Upper lobe of right lung (tissue), 1 donor: ENCODE measurements around the gene BBS7. TPM values are rescaled to one million over a fixed set of nuclear protein-coding genes. Genes with fewer than 3 reads are reported as not detected.

Source experiments
- ATAC-seq: fragments of 200-7000 bp; cut with Tn5 transposase; one replicate; pipeline ENCODE4 v1.9.1; 2020; ENCODE audit warnings: mild to moderate bottlenecking, moderate library complexity
- DNase-seq: peaks from one replicate; pipeline ENCODE4 v3.0.0-alpha.2; 2020
- H3K27ac ChIP-seq: fragments of 200-600 bp; one replicate; pipeline ENCODE4 v1.8.0; 2022
- H3K27me3 ChIP-seq: fragments of 200-600 bp; one replicate; pipeline ENCODE4 v1.8.0; 2022; ENCODE audit warnings: mild to moderate bottlenecking
- H3K36me3 ChIP-seq: fragments of 200-600 bp; one replicate; pipeline ENCODE4 v1.8.0; 2022
- H3K4me1 ChIP-seq: fragments of 200-600 bp; one replicate; pipeline ENCODE4 v1.8.0; 2022
- H3K4me3 ChIP-seq: fragments of 200-600 bp; one replicate; pipeline ENCODE4 v1.8.0; 2022; ENCODE audit warnings: mild to moderate bottlenecking
- H3K9me3 ChIP-seq: fragments of 200-600 bp; one replicate; pipeline ENCODE4 v1.8.0; 2022
- intact Hi-C: fragments of 100-400 bp; cut with DNase I; formaldehyde crosslinking; loops from one replicate; pipeline ENCODE4 v1.11.0; 2022
- total RNA-seq: library from RNA; stranded (reverse); fragmentation: NEBNext Ultra II Directional; extraction: Animal tissue kit (Norgen Biotek cat#: 25700); gene quantifications from one replicate; pipeline ENCODE4 v1.2.1, GENCODE V29; 2021
- TF ChIP-seq, protein P1 (sequence below): fragments of 200-600 bp; IDR thresholded peaks from one replicate; pipeline ENCODE4 v1.8.0; 2022; ENCODE audit warnings: antibody characterized with exemption
- donor health status: DM: no; HTN: yes; CAD: no; lungs with severe emphysema.

The BBS7 gene
- total RNA-seq, 1 donor from 2014 or later, result 14.5 TPM

GRCh38 chr4:121799208-121799823, 71.0 kb downstream of the BBS7 start:
- Histone ChIP-seq H3K27ac (no peak overlapping the region), H3K9me3 (no peaks in the 10 kb centered on the region), H3K27me3 (no peaks in the 10 kb centered on the region), H3K36me3 (peaks cover 16% of the 10 kb centered on the region), H3K4me3 (no peak overlapping the region), H3K4me1 (peaks cover 13% of the 10 kb centered on the region)
- TF ChIP-seq, protein P1, sequence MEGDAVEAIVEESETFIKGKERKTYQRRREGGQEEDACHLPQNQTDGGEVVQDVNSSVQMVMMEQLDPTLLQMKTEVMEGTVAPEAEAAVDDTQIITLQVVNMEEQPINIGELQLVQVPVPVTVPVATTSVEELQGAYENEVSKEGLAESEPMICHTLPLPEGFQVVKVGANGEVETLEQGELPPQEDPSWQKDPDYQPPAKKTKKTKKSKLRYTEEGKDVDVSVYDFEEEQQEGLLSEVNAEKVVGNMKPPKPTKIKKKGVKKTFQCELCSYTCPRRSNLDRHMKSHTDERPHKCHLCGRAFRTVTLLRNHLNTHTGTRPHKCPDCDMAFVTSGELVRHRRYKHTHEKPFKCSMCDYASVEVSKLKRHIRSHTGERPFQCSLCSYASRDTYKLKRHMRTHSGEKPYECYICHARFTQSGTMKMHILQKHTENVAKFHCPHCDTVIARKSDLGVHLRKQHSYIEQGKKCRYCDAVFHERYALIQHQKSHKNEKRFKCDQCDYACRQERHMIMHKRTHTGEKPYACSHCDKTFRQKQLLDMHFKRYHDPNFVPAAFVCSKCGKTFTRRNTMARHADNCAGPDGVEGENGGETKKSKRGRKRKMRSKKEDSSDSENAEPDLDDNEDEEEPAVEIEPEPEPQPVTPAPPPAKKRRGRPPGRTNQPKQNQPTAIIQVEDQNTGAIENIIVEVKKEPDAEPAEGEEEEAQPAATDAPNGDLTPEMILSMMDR, result no peak
- intact Hi-C loops, result no loop called here
- no peak for DNase-seq
- ATAC-seq, result no peak

DNA sequence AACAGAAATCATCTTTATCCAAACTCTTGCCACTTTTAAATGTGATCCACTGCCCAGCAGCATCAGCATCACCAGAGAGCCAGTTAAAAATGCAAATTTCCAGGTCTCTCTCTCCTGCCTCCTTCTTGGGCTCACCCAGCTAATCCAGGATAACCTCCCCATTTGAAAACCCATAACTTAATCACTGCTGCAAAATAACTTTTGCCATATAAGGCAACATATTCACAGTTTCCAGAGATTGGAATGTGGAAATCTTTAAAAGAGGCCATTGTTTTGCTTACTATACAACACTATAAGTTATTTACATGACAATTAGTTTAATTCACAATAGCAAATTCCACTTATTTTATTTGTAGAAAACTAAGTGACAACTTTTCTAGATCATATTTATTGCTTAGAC, 74.0 kb downstream of the BBS7 start:
- H3K27ac ChIP-seq, result no peak overlapping the region
- intact Hi-C loops, result no loop called here
- no peaks in the 10 kb centered on the region for H3K27me3 ChIP-seq
- no peaks in the 10 kb centered on the region for H3K36me3 ChIP-seq
- H3K9me3 ChIP-seq, result no peaks in the 10 kb centered on the region
- ATAC-seq (no peak), DNase-seq (no peak)
- H3K4me1 ChIP-seq, result peaks cover 7% of the 10 kb centered on the region
- no peak overlapping the region for H3K4me3 ChIP-seq
- TF ChIP-seq, protein P1, result no peak

- H3K4me1 ChIP-seq, result peaks cover 4% of the 10 kb centered on the region
- DNase-seq, result no peak
- TF ChIP-seq, protein P1, result no peak
- peak; percentile 83 for ATAC-seq
- H3K36me3 ChIP-seq, result no peaks in the 10 kb centered on the region
- H3K9me3 ChIP-seq, result no peaks in the 10 kb centered on the region
- H3K4me3 ChIP-seq, result no peak overlapping the region
- intact Hi-C loops, result no loop called here
- H3K27ac ChIP-seq, result no peak overlapping the region
- H3K27me3 ChIP-seq, result no peaks in the 10 kb centered on the region
These were observed 75.6 kb downstream of the BBS7 start for GRCh38 chr4:121794505-121795188.

DNA sequence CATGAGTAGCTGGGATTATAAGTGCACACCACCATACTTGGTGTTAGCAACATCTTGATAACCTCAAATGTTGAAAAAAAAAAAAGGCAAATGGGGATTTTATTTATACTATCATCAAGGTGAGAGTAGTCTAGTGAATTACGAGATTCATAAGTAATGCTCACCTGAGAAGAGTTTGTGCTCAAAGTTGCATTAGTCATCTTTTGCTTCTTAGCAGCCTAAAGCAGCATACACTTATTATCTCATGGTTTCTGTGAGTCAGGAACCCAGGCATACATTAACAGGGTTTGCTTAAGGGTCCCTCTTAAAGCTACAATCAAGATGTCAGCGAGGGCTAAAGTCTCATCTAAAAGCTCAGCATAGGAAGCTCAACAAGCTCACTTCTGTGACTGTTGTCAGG, 77.3 kb downstream of the BBS7 start:
- no peak for ATAC-seq
- no peak for DNase-seq
- H3K9me3 ChIP-seq, result no peaks in the 10 kb centered on the region
- intact Hi-C loops, result no loop called here
- H3K36me3 ChIP-seq, result no peaks in the 10 kb centered on the region
- TF ChIP-seq, protein P1, result no peak
- H3K4me1 ChIP-seq, result peaks cover 4% of the 10 kb centered on the region
- H3K4me3 ChIP-seq, result no peak overlapping the region
- no peaks in the 10 kb centered on the region for H3K27me3 ChIP-seq
- H3K27ac ChIP-seq, result no peak overlapping the region

DNA sequence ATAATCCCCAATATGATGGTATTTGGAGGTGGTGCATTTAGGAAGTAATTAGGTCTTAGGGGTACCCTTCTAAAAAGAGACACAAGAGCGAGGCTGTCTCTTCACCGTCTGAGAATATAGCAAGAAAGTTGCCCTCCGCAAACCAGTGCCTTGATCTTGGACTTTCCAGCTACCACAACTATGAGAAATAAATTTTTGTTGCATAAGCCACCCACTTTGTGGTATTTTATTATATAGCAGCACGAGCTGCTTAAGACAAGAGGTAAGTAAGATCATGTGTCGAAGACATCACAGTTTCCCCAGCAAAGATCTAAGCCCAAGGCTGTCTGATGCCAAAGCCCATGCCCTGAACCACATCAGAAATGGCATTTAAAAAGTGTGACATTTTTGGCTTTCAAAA, 78.8 kb downstream of the BBS7 start:
- no peaks in the 10 kb centered on the region for H3K9me3 ChIP-seq
- intact Hi-C loops, result no loop called here
- H3K27ac ChIP-seq, result no peak overlapping the region
- H3K36me3 ChIP-seq, result no peaks in the 10 kb centered on the region
- peaks cover 4% of the 10 kb centered on the region for H3K27me3 ChIP-seq
- no peak overlapping the region for H3K4me3 ChIP-seq
- TF ChIP-seq, protein P1, result no peak
- DNase-seq (no peak), ATAC-seq (no peak)
- peaks cover 4% of the 10 kb centered on the region for H3K4me1 ChIP-seq
